Astrocyte of the spinal cord (primary cell): ENCODE data around the gene SERPINE1.
A peak's percentile ranks its signal among the peaks of the same experiment; 100 is the strongest.

Experiments used
- DNase-seq: peaks from one replicate; pipeline ENCODE4 v3.0.0; 2011; ENCODE audit warnings: low read depth, low spot score
- H3K4me3 ChIP-seq: 2 replicates; pipeline ENCODE4 v1.5.1; 2011; ENCODE audit warnings: low read depth, mild to moderate bottlenecking, low read length, moderate library complexity
- in situ Hi-C: cut with HindIII; loops from 2 replicates; pipeline ENCODE4 v1.10.0; 2017; ENCODE audit warnings: low sequenced_read_pairs
- TF ChIP-seq, protein P1 (sequence below): IDR thresholded peaks from 2 replicates; pipeline ENCODE4 v1.5.1; 2012; ENCODE audit warnings: low read depth, mild to moderate bottlenecking, low read length, inconsistent platforms

The SERPINE1 gene

DNA sequence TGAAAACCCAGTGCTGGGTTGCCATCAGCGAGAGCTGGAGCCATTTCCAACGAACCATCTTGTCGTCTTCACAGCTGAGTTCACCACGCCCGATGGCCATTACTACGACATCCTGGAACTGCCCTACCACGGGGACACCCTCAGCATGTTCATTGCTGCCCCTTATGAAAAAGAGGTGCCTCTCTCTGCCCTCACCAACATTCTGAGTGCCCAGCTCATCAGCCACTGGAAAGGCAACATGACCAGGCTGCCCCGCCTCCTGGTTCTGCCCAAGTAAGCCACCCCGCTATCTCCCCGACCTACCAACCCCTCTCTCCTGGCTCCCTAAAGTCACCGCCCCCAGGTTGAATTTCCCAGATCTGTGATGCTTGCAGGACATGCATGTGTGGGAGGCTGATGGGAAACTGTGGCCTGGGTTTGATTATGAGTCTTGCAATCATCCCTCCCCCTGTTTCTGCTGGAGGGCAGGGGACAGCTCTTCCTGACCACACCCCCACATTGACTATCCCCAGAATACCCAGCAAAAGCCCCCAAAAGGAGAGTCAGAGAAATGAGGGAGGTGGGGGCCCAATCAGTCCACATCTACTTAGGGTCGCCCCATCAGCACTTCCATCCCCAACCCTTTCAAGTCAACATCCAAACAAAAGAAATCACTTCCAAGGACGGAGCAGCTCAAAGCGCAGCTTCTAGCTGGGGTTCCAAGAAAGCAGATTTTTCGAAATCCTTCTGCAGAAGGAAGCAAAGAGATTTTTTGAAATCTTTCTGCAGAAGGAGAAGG is 6.9 kb downstream of the SERPINE1 start:
- in situ Hi-C loops, result no loop called here
- TF ChIP-seq, protein P1, sequence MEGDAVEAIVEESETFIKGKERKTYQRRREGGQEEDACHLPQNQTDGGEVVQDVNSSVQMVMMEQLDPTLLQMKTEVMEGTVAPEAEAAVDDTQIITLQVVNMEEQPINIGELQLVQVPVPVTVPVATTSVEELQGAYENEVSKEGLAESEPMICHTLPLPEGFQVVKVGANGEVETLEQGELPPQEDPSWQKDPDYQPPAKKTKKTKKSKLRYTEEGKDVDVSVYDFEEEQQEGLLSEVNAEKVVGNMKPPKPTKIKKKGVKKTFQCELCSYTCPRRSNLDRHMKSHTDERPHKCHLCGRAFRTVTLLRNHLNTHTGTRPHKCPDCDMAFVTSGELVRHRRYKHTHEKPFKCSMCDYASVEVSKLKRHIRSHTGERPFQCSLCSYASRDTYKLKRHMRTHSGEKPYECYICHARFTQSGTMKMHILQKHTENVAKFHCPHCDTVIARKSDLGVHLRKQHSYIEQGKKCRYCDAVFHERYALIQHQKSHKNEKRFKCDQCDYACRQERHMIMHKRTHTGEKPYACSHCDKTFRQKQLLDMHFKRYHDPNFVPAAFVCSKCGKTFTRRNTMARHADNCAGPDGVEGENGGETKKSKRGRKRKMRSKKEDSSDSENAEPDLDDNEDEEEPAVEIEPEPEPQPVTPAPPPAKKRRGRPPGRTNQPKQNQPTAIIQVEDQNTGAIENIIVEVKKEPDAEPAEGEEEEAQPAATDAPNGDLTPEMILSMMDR, result no peak
- DNase-seq, result peak; percentile 56
- H3K4me3 ChIP-seq, result no peak overlapping the region

DNA sequence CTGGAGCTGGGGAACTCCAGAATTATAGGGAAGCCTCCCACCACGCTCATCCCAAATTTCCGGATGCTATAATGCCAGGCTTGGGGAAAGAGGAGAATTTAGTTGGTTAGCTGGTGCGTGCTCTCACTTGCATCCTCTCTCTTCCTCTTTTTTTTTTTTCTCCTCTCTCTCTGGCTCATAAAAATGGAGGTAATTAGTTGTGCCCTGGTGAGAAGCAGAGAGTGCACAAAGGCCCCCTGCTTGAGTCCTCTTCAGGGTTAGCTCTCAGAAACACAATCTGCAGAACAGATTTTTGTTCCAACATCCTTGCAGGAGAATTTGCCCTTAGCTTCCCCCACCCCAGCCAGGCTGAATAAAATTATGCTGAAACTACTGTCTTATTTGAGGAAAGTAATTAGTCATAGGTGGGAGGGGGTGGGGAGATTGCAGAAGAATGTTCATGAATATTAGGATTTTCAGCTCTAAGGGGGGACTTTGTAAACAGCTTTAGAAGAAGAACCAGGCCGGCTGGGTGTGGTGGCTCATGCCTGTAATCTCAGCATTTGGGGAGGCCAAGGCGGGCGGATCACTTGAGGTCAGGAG is 7.6 kb downstream of the SERPINE1 start:
- peak; percentile 63 for DNase-seq
- no peak overlapping the region for H3K4me3 ChIP-seq
- in situ Hi-C loops, result no loop called here
- TF ChIP-seq, protein P1, result no peak

DNA sequence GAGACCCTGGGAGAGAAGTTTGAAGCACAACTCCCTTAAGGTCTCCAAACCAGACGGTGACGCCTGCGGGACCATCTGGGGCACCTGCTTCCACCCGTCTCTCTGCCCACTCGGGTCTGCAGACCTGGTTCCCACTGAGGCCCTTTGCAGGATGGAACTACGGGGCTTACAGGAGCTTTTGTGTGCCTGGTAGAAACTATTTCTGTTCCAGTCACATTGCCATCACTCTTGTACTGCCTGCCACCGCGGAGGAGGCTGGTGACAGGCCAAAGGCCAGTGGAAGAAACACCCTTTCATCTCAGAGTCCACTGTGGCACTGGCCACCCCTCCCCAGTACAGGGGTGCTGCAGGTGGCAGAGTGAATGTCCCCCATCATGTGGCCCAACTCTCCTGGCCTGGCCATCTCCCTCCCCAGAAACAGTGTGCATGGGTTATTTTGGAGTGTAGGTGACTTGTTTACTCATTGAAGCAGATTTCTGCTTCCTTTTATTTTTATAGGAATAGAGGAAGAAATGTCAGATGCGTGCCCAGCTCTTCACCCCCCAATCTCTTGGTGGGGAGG is 10.8 kb downstream of the SERPINE1 start:
- in situ Hi-C loops, result no loop called here
- DNase-seq, result no peak
- TF ChIP-seq, protein P1, result no peak

DNA sequence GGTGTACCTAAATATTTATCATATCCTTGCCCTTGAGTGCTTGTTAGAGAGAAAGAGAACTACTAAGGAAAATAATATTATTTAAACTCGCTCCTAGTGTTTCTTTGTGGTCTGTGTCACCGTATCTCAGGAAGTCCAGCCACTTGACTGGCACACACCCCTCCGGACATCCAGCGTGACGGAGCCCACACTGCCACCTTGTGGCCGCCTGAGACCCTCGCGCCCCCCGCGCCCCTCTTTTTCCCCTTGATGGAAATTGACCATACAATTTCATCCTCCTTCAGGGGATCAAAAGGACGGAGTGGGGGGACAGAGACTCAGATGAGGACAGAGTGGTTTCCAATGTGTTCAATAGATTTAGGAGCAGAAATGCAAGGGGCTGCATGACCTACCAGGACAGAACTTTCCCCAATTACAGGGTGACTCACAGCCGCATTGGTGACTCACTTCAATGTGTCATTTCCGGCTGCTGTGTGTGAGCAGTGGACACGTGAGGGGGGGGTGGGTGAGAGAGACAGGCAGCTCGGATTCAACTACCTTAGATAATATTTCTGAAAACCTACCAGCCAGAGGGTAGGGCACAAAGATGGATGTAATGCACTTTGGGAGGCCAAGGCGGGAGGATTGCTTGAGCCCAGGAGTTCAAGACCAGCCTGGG is 11.4 kb downstream of the SERPINE1 start:
- DNase-seq, result peak; percentile 97
- TF ChIP-seq, protein P1, result peak; percentile 71
- H3K4me3 ChIP-seq, result no peak overlapping the region
- in situ Hi-C loops, result no loop called here

More for the DNA sequence above, 10.8 kb downstream of the SERPINE1 start:
- H3K4me3 ChIP-seq, result no peak overlapping the region

DNA sequence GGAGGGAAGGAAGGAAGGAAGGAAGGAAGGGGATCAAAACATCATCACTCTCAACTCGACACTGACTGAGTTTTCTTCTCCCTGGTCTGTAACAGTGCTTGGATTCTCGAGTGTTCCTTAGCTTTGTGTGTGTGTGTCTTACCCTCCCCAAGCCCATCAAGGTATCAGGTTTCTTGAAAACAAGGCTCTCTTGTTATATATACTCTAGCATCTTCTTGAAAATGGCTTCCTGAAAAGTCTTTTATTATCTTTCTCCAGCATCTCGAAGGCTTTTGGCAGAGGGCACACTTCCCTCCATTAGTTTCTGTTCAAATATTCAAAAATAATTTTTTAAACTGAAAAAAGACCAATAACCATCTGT is 13.4 kb downstream of the SERPINE1 start:
- no peak overlapping the region for H3K4me3 ChIP-seq
- TF ChIP-seq, protein P1, result no peak
- DNase-seq, result peak; percentile 66
- in situ Hi-C loops, result no loop called here

DNA sequence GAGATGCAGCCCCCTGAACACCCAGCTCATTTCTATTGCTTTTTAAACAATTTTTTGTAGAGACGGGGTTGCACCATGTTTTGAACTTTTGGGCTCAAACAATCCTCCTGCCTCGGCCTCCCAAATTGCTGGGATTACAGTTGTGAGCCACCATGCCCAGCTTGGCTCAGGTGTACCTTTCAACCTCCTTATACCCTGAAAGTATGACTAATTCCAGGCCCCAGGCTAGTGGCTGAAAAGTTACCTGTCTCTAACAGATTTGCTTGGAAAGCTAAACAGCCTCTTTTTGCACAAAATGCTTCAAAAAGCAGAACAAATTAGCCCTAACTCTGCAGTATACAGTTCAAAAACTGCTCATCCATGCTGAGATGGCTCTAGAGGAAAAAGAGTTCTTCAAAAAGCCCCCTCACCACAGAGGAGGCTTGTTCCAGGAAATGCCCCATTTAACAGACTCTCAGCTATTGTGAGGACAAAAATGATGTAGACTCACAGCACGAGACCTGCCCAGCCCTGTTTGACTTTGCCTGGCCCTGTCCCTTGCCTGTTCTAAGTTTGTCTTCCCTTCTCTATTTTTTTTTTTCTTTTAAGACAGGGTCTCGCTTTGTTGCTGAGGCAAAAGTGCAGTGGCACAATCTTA is 14.0 kb downstream of the SERPINE1 start:
- TF ChIP-seq, protein P1, result no peak
- no peak for DNase-seq
- in situ Hi-C loops, result no loop called here
- H3K4me3 ChIP-seq, result no peak overlapping the region
